Stimulated activated naive B cell treated with anti-CD40 and anti-IgM and Interleukin-4, amounts not matched to agents 10 μg/mL and 1 μg/mL and 100 μg/mL, for 72 hours (primary cell): ENCODE data around the gene CELF2.
"Not testable (repeated sequence)": the region's sequence is repeated elsewhere in the genome, so short reads cannot be mapped to it uniquely, and the experiment has no call there.

Experiments used
- ATAC-seq, 2 donors: fragments of 150-1000 bp; cut with Tn5 transposase; replicated peaks; 2 replicates each; pipeline ENCODE4 v1.10.0; 2021; ENCODE audit warnings: moderate library complexity in 1 of 2
- DNase-seq: peaks from one replicate; pipeline ENCODE4 v3.0.0; 2021
- H3K27ac Mint-ChIP-seq: one replicate; pipeline ENCODE4 v1.8.0; 2022; ENCODE audit warnings: mild to moderate bottlenecking, mixed read lengths
- H3K27me3 Mint-ChIP-seq, 2 donors: one replicate each; pipeline ENCODE4 v1.8.0; 2022; ENCODE audit warnings: mixed read lengths in 2 of 2
- H3K36me3 Mint-ChIP-seq, 2 donors: one replicate each; pipeline ENCODE4 v1.8.0; 2022; ENCODE audit warnings: mixed read lengths in 2 of 2, mild to moderate bottlenecking in 1 of 2
- H3K4me1 Mint-ChIP-seq, 2 donors: one replicate each; pipeline ENCODE4 v1.8.0; 2022; ENCODE audit warnings: mixed read lengths in 2 of 2, mild to moderate bottlenecking in 1 of 2
- H3K4me3 Mint-ChIP-seq, 2 donors: one replicate each; pipeline ENCODE4 v1.8.0; 2022; ENCODE audit warnings: mild to moderate bottlenecking in 2 of 2, mixed read lengths in 2 of 2, moderate library complexity in 1 of 2
- H3K9me3 Mint-ChIP-seq, 2 donors: one replicate each; pipeline ENCODE4 v1.8.0; 2022; ENCODE audit warnings: mixed read lengths in 2 of 2, mild to moderate bottlenecking in 1 of 2

CELF2 gene

GRCh38 chr10:11115337-11115736, 97.7 kb downstream of the CELF2 start:
- no peaks in the 10 kb centered on the region for H3K27me3 Mint-ChIP-seq
- H3K4me1 Mint-ChIP-seq, result peaks cover 4 to 8% of the 10 kb centered on the region in 2 donors
- H3K27ac Mint-ChIP-seq, result no peak overlapping the region
- no peaks in the 10 kb centered on the region for H3K36me3 Mint-ChIP-seq
- no peaks in the 10 kb centered on the region for H3K9me3 Mint-ChIP-seq
- no peak for ATAC-seq
- DNase-seq, result no peak
- no peak overlapping the region for H3K4me3 Mint-ChIP-seq

GRCh38 chr10:11116361-11116760, 98.7 kb downstream of the CELF2 start:
- Mint-ChIP-seq H3K4me1 (peaks cover 4 to 8% of the 10 kb centered on the region in 2 donors), H3K27ac (peak overlapping the region; percentile 77), H3K4me3 (no peak overlapping the region), H3K27me3 (no peaks in the 10 kb centered on the region), H3K9me3 (no peaks in the 10 kb centered on the region), H3K36me3 (no peaks in the 10 kb centered on the region)
- DNase-seq (no peak), ATAC-seq (no peak)

- no peaks in the 10 kb centered on the region for H3K9me3 Mint-ChIP-seq
- DNase-seq (no peak), ATAC-seq (no peak)
- H3K4me3 Mint-ChIP-seq, result no peak overlapping the region
- H3K27ac Mint-ChIP-seq, result no peak overlapping the region
- no peaks in the 10 kb centered on the region for H3K36me3 Mint-ChIP-seq
- H3K27me3 Mint-ChIP-seq, result no peaks in the 10 kb centered on the region
- peaks cover 4 to 8% of the 10 kb centered on the region in 2 donors for H3K4me1 Mint-ChIP-seq
Observed at GRCh38 chr10:11116817-11117216, 99.1 kb downstream of the CELF2 start.

- H3K9me3 Mint-ChIP-seq, result peaks cover 1 to 5% of the 10 kb centered on the region in 2 donors
- no peak for ATAC-seq
- no peaks in the 10 kb centered on the region for H3K4me1 Mint-ChIP-seq
Observed at GRCh38 chr10:11118686-11119085, 101.0 kb downstream of the CELF2 start.

GRCh38 chr10:11119843-11120242, 102.2 kb downstream of the CELF2 start:
- Mint-ChIP-seq H3K36me3 (peaks cover 0 to 9% of the 10 kb centered on the region in 2 donors), H3K4me1 (no peaks in the 10 kb centered on the region), H3K9me3 (peaks cover 9% of the 10 kb centered on the region in 2 donors), H3K4me3 (no peak overlapping the region), H3K27me3 (no peaks in the 10 kb centered on the region), H3K27ac (no peak overlapping the region)
- no peak for ATAC-seq
- DNase-seq, result no peak

More at GRCh38 chr10:11118686-11119085, 101.0 kb downstream of the CELF2 start:
- DNase-seq, result no peak
- Mint-ChIP-seq H3K36me3 (peaks cover 0 to 5% of the 10 kb centered on the region in 2 donors), H3K27me3 (no peaks in the 10 kb centered on the region), H3K4me3 (no peak overlapping the region), H3K27ac (no peak overlapping the region)

- no peaks in the 10 kb centered on the region for H3K4me1 Mint-ChIP-seq
- H3K4me3 Mint-ChIP-seq, result no peak overlapping the region
- no peak for ATAC-seq
- peaks cover 0 to 9% of the 10 kb centered on the region in 2 donors for H3K36me3 Mint-ChIP-seq
- no peak for DNase-seq
- H3K9me3 Mint-ChIP-seq, result peaks cover 11 to 13% of the 10 kb centered on the region in 2 donors
- H3K27me3 Mint-ChIP-seq, result no peaks in the 10 kb centered on the region
- no peak overlapping the region for H3K27ac Mint-ChIP-seq
Observed at GRCh38 chr10:11120711-11121110, 103.0 kb downstream of the CELF2 start.

- H3K9me3 Mint-ChIP-seq, result peaks cover 17 to 19% of the 10 kb centered on the region in 2 donors
Observed at GRCh38 chr10:11123892-11124291, 106.2 kb downstream of the CELF2 start.

GRCh38 chr10:11125004-11125403, 107.3 kb downstream of the CELF2 start:
- peaks cover 0 to 11% of the 10 kb centered on the region in 2 donors for H3K36me3 Mint-ChIP-seq
- no peak for DNase-seq
- H3K27me3 Mint-ChIP-seq, result no peaks in the 10 kb centered on the region
- no peaks in the 10 kb centered on the region for H3K4me1 Mint-ChIP-seq
- no peak for ATAC-seq
- no peak overlapping the region for H3K27ac Mint-ChIP-seq
- no peak overlapping the region for H3K4me3 Mint-ChIP-seq
- H3K9me3 Mint-ChIP-seq, result peaks cover 17 to 19% of the 10 kb centered on the region in 2 donors

More at GRCh38 chr10:11123892-11124291, 106.2 kb downstream of the CELF2 start:
- peaks cover 0 to 11% of the 10 kb centered on the region in 2 donors for H3K36me3 Mint-ChIP-seq
- not testable (repeated sequence) for H3K4me1 Mint-ChIP-seq, H3K27me3 Mint-ChIP-seq, DNase-seq, H3K27ac Mint-ChIP-seq, ATAC-seq, H3K4me3 Mint-ChIP-seq

- H3K27ac Mint-ChIP-seq, H3K27me3 Mint-ChIP-seq, ATAC-seq, H3K4me1 Mint-ChIP-seq, DNase-seq, H3K4me3 Mint-ChIP-seq: not testable (repeated sequence)
- peaks cover 0 to 11% of the 10 kb centered on the region in 2 donors for H3K36me3 Mint-ChIP-seq
- peaks cover 17 to 19% of the 10 kb centered on the region in 2 donors for H3K9me3 Mint-ChIP-seq
Observed at GRCh38 chr10:11127017-11127416, 109.3 kb downstream of the CELF2 start.

GRCh38 chr10:11131112-11131639, 113.5 kb downstream of the CELF2 start:
- peaks cover 5 to 6% of the 10 kb centered on the region in 2 donors for H3K9me3 Mint-ChIP-seq
- peaks cover 0 to 2% of the 10 kb centered on the region in 2 donors for H3K36me3 Mint-ChIP-seq
- no peak overlapping the region for H3K27ac Mint-ChIP-seq
- no peak overlapping the region for H3K4me3 Mint-ChIP-seq
- ATAC-seq, result no peak
- peaks cover 0 to 2% of the 10 kb centered on the region in 2 donors for H3K4me1 Mint-ChIP-seq
- H3K27me3 Mint-ChIP-seq, result peaks cover 0 to 3% of the 10 kb centered on the region in 2 donors
- no peak for DNase-seq

- no peaks in the 10 kb centered on the region for H3K36me3 Mint-ChIP-seq
- DNase-seq (no peak), ATAC-seq (no peak)
- H3K27me3 Mint-ChIP-seq, result peaks cover 0 to 3% of the 10 kb centered on the region in 2 donors
- peaks cover 0 to 2% of the 10 kb centered on the region in 2 donors for H3K4me1 Mint-ChIP-seq
- no peak overlapping the region for H3K4me3 Mint-ChIP-seq
- no peak overlapping the region for H3K27ac Mint-ChIP-seq
- no peaks in the 10 kb centered on the region for H3K9me3 Mint-ChIP-seq
Observed at GRCh38 chr10:11134411-11134810, 116.7 kb downstream of the CELF2 start.

- DNase-seq (no peak), ATAC-seq (no peak)
- Mint-ChIP-seq H3K27me3 (peaks cover 0 to 3% of the 10 kb centered on the region in 2 donors), H3K9me3 (no peaks in the 10 kb centered on the region), H3K4me1 (peaks cover 0 to 2% of the 10 kb centered on the region in 2 donors), H3K27ac (no peak overlapping the region), H3K4me3 (no peak overlapping the region), H3K36me3 (no peaks in the 10 kb centered on the region)
Observed at GRCh38 chr10:11135709-11136108, 118.0 kb downstream of the CELF2 start.

- Mint-ChIP-seq H3K27me3 (peaks cover 0 to 3% of the 10 kb centered on the region in 2 donors), H3K4me3 (no peak overlapping the region), H3K4me1 (peaks cover 24 to 27% of the 10 kb centered on the region in 2 donors), H3K9me3 (peaks cover 5% of the 10 kb centered on the region in 2 donors), H3K36me3 (peaks cover 4% of the 10 kb centered on the region in 2 donors), H3K27ac (no peak overlapping the region)
- no peak for ATAC-seq
- DNase-seq, result no peak
Observed at GRCh38 chr10:11138314-11139033, 120.8 kb downstream of the CELF2 start.

- Mint-ChIP-seq H3K27me3 (no peaks in the 10 kb centered on the region), H3K4me1 (peaks cover 33 to 49% of the 10 kb centered on the region in 2 donors), H3K4me3 (peak overlapping the region in 1 of 2 donors; percentile 3), H3K36me3 (peaks cover 4% of the 10 kb centered on the region in 2 donors), H3K27ac (peak overlapping the region; percentile 67), H3K9me3 (peaks cover 5% of the 10 kb centered on the region in 2 donors)
- DNase-seq (no peak), ATAC-seq (no peak)
Observed at GRCh38 chr10:11140963-11141362, 123.3 kb downstream of the CELF2 start.

- H3K36me3 Mint-ChIP-seq, result peaks cover 4% of the 10 kb centered on the region in 2 donors
- H3K9me3 Mint-ChIP-seq, result peaks cover 5% of the 10 kb centered on the region in 2 donors
- peaks cover 38 to 55% of the 10 kb centered on the region in 2 donors for H3K4me1 Mint-ChIP-seq
- DNase-seq (no peak), ATAC-seq (peak; percentile 45 to 68)
- no peaks in the 10 kb centered on the region for H3K27me3 Mint-ChIP-seq
- no peak overlapping the region for H3K4me3 Mint-ChIP-seq
- peak overlapping the region; percentile 67 for H3K27ac Mint-ChIP-seq
Observed at GRCh38 chr10:11141571-11142091, 124.0 kb downstream of the CELF2 start.
